HG02798 (cell line): ENCODE results near the gene PTGER1.

ENCODE experiments used
- ATAC-seq: cut with Tn5 transposase; IDR thresholded peaks from one replicate; pipeline ENCODE4 v1.9.1; 2021; ENCODE audit warnings: mild to moderate bottlenecking; ENCODE audit not compliant: unreplicated experiment, poor library complexity

PTGER1 gene

DNA sequence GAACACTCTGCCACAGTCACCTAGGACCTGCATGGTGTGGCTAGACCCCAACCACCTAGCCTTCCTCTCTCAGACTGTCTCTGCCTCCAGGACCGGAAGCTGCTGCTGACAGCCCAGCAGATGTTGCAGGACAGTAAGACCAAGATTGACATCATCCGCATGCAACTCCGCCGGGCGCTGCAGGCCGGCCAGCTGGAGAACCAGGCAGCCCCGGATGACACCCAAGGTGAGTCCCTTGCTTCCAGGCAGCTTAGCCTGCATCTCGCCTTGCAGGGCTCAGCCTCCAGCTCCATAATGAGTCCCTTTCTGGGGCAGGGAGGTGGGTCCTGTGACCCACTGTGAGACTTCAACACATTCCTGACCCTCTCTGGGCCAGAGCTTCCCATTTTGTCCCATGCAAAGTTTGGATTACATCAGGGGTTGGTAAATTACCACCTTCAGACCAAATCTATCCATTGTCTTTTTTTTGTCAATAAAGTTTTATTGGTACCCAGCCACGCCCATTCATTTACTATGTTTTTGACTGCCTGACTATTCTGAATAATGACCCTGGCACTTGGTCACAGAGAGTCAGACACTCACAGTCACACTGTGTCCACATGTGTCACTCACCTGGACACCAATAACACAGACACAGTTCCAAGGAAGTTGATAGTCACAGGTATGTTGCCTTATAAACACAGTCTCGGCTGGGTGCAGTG is 28.7 kb downstream of the PTGER1 start:
- no peak for ATAC-seq

DNA sequence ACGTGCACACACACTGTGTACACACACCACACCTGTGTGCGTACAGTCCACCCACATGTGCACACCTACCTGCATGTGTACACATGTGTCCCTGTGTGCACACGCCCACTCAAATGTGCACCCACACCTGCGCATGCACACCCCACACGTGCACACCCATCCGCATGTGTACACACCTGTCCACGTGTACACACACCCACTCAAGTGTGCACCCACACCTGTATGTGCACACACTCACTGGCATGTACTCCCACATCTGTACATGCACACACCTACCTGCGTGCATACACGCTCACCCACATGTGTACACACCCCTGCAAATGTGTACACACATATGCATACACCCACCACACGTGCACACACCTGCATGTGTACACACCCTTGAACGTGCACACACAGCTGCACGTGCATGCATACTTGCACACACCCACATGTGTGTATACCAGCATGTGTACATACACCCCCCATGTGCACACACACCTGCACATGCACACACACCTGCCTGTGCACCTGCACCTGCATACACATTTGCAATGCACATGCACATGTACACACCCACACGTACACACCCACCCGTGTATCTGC is 31.4 kb downstream of the PTGER1 start:
- no peak for ATAC-seq

DNA sequence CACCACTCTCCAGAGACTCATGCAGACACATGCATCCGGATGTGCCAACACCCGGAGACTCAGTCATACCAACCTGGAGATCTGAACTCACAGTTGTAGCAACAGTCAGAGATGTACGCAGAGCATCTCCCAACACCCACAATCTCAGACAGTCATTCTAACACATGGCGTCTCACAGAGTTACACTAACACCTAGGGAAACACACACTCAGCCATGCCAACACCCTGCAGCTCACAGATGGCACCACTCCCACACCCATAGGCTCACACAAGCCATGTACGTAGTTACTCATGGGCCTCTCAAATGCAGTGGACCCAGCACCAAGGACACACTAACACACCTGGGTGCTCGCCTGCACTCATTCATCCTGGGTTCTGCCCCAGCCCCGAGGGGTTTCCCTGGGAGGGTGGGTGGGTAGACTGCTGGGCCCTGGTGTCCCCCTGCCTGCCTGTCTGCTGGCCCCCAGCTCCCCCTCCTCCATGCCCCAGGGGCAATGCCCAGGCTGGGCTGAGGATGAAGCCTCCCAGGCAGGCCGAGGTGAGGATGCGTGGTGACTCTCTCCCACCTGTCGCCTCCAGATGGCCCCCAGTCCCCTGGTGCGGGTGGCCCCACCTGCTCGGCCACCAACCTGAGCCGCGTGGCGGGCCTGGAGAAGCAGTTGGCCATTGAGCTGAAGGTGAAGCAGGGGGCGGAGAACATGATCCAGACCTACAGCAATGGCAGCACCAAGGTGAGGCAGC is 32.1 kb downstream of the PTGER1 start:
- no peak for ATAC-seq

DNA sequence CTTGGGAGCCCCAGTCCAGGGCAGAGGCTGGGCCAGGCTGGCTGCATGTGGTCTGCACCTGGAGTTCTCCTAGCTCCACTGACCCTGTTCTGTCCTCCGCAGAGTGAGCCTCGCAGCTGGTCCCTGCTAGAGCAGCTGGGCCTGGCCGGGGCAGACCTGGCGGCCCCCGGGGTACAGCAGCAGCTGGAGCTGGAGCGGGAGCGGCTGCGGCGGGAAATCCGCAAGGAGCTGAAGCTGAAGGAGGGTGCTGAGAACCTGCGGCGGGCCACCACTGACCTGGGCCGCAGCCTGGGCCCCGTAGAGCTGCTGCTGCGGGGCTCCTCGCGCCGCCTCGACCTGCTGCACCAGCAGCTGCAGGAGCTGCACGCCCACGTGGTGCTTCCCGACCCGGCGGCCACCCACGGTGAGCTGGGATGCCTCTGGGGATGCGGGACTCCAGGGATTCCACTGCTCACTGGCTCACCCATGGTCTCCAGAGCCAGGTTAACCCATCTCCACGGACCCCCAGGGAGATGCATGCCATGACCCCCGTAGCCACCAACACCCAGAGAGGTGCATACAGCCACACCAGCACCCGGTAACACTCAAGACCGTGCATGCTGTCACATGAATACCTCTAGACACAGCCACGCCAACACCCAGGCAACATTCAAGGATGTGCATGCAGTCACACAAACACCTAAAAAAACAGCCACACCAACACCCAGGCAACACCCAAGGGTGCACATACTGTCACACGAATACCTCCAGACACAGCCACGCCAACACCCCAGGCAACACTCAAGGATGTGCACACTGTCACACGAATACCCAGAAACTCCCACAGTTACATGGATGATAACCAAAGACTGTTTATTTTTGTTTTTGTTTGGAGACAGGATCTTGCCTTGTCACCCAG is 33.9 kb downstream of the PTGER1 start:
- no peak for ATAC-seq

DNA sequence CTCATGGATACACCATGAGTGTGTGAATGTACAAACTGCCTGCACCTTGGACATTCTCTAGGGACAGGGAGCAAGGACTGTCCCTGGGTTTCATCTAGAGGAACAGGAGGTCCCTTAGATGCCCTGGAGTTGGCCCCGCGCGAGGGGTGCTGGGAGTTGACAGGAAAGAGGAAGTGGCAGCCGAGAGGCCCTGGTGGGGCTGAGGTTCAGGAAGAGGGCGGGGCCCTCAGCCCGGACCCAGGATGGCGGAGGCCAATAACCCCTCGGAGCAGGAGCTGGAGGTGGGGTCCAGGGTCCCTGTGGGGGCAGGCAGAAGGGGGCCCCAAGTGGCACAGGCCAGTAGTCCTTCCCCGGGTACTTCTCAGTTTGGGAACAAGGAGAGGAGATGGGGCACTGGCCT is 35.1 kb downstream of the PTGER1 start:
- peak; percentile 92 for ATAC-seq

DNA sequence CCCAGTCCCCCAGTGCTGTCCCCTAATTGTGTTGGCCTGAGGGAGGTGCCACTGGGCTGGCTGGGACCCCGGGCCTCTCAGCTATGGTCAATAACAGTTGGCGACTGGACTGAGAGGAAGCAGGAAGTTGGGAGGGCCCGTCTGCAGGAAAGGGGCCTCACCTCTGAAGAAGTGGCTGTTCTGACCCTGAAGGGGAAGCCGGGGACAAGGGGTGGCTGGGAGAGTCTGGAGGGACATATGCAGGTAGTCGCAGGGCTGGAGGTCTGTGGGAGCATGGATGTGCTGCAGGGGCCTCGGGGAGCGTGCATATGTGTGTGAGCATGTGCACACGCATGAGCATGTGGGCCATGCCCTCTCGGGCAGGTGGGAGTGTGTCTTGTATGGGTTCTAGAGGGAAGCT is 36.1 kb downstream of the PTGER1 start:
- no peak for ATAC-seq

DNA sequence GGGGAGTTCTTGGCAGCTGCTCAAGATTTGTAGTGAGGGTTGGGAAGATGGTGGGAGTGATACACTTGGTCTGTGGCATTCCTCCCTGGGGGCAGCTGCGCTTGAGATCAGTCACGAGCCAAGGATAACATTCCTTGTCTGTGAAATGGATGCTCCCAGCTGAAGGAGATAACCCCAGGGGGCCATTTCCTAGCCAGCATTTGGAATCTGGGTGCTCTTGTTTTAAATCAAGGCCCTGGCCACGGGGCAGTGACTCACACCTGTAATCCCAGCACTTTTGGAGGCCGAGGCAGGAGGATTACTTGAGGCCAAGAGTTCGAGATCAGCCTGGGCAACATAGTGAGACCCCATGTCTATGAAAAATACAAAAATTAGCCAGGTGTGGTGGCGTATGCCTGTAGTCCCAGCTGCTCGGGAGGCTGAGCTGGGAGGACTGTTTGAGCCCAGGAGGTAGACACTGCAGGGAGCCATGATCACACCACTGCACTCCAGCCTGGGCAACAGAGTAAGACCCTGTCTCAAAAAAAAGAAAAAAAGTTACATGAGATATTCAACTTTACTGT is 37.5 kb downstream of the PTGER1 start:
- ATAC-seq, result no peak

DNA sequence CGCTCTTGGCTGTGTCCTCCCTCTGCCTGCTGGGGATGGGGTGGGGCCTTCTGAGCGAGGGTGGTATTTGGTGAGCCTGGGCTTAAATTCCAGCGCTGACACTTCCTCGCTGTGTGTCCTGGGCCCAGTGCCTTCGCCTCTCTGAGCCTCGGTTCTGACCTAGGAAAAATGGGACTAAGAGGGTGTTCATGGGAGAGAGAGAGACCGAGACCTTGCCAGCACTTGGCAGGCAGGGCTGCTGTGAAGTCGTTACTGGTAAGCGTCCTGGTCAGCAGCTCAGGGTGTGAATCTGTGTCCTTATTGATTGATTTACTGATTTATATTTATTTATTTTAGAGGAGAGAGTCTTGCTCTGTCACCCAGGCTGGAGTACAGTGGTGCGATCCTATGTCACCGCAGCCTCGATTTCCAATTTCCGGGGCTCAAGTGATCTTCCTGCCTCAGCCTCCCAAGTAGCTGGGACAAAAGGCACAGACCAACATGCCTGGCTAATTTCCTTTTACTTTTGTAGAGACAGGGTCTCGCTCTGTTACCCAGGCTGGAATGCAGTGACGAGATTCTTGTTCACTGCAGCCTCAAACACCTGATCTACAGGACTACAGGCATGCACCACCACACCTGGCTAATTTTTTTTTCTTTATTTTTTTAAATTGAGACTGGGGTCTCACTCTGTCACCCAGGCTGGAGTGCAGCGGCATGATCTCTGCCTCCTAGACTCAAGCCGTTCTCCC is 39.7 kb downstream of the PTGER1 start:
- ATAC-seq, result no peak

DNA sequence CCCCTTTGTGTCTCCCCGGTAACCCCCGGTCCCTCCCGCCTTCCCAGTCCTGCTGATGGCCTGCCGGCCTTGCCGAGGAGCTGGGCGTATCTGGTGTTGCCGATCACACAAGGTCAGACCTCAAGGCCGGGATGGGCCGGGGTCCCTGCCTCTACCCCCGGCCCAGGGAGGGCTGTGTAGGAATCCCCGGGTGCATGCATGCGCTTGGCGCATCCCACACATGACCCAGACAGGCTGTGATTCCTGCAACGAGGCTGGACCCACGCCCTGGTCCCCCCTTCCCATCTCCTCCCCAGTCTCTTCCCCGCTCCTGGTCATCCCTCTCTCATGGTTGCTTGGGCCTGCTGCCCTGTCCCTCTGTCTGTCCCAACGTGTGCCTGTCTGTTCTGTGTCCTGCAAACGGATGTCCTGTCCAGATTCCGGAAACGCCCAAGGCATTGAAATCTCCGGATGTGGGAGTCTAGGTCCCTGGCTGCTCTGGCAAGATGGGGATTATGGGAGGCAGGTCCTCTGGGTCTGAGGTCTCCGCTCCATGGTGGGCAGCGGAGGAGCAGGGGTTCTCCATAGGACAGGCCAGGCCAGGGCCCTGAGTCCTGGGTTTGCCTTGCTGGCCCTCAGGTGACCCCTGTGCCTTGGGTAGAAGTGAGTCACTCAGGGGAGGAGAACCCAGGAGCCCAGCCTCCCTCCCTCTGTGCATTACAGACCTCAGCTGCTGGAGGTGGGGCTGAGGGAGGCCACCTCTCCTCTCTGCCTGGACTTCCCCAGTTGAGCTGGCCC is 40.4 kb downstream of the PTGER1 start:
- no peak for ATAC-seq

DNA sequence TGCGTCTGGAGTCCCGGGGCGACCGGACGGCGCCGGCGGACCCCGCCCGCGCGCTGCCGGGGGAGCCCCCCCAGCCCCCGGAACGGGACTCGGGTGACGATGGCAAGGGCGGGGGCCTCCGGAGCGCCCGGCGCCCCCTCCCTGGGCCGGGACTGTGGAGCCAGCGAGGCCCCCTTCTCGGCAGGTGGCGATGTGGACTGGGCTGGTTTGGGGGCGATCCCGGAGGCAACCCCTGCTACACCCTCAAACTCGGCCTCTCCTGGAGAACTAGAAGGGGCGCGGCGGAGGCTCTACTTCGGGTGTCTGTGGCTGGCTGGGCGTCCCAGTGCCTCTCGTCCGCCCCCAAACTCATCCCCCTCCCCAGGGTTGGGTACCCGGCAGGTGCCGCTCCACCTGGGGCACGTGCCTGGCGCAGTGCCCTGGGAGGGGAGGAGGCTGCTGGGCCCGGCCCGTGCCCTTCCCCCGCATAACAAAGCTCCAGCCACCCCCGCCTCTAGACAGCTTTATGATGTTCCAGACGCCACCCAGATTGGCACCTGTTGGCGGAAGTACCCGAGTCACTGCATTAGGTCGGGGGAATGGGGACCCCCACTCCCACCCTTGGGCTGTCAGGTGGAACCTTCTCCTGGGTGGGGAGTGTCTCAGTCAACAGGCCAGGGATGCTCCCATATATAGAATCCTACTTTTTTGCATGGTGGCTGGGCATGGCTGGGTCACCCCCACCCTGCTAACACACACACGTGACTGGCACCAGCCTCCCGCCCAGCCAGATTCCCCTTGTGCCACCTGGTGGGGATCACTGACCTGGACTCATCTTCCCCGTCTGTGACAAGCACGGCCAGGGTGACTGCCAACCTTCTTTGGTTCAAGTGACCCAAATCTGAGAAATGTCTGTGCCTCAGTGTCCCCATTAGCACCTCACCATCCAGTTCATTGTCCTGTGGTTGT is 41.3 kb downstream of the PTGER1 start:
- peak; percentile 31 for ATAC-seq

DNA sequence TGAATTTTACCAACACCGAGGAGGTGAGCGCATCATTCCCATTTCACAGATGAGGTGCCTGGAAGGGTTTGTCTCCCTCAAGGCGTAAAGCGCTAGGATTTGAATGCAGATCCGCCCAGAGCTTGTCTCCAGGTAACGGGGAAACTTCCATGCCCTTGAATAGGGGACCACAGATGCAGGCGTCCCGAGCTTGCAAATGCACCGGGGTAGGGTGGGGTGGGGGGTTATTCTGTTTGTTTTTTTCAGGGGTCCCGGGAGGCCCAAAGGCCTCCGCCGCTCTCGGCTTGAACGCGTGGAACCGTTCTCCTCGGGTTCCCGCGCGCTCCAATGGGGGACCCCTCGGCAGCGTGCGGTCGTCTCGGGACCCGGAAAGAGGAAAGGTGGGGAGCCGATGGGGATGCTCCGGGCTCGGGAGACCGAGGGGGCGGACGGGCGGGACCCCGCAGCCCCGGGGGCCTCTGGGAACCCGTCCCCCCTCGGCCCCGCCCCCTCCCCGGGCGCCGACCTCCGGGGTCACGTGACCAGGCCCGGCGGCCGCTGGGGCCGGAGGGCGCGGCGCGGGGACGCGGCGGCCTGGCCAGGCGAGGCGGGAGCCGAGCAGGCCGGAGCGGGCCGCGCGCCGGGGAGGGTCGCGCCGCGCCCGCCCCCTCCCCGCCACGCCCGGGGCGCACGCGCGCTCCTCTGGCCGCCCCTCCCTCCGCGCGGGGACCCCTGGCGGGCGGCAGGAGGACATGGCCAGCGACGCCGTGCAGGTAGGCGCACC is 42.2 kb downstream of the PTGER1 start, which contains the start of gene PKN1:
Gene PKN1 (plus strand): TSS at position 516 of the 763 bp plus-strand sequence. CDS start 216 bp downstream, at position 732.
- peak; percentile 72 for ATAC-seq

DNA sequence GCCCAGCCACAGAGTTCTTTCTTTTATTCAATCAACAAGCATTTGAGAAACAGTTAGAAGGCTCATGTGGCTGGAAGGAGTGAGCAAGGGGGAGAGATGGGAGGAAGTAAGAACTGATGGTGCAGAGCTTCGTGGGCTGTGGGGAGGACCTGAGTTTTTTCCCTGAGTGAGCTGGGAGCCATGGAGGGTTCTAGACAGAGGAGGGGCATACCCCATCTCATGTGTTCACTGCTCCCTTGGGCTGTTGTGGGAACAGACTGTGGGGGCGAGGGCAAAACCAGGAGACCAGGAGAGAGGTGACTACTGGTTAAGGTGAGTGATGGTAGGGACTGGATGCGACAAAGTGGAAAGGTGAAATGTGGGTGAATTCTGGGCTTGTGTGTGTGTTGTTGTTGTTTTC is 44.4 kb downstream of the PTGER1 start:
- ATAC-seq, result no peak

DNA sequence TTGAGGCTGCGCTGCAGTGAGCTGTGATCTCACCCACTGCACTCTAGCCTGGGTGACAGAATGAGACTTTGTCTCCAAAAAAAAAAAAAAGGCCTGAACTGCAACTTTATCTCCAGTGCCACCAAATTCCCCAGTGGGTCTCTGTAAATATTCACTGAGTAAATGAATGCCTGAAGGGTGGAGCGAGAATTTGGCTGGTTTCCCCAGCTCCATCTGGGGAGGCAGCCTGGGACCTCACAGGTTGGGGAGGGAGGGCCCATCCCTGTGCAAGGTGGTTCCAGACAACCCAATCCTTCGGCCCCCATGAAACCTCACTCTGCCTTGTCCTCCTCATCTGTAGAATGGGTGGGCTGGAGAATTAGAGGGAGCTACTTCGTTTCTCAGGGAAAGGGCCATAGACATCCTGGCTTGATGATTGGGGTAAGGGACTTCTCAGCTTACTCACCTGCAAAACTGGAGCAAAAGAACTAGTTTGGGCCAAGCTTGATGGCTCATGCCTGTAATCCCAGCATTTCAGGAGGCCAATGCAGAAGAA is 46.2 kb downstream of the PTGER1 start:
- ATAC-seq, result no peak

DNA sequence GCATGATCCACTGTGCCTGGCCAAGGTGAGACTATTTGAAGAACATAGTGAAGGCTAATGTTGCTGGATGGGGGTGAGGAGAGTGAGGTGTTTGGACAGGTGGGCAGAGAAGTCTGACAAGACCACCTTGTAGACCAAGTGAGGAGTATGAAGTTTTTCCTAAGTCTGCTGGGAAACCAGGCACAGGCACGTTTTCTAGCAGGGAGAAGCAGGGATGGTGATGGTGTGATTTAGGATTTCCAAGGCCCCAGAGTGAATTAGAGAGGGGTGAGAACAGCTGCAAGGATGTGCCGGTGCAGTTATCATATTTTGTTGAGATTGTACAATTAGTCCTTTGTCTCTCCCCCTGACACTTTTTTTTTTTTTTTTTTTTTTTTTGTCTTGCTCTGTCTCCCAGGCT is 47.7 kb downstream of the PTGER1 start:
- no peak for ATAC-seq

DNA sequence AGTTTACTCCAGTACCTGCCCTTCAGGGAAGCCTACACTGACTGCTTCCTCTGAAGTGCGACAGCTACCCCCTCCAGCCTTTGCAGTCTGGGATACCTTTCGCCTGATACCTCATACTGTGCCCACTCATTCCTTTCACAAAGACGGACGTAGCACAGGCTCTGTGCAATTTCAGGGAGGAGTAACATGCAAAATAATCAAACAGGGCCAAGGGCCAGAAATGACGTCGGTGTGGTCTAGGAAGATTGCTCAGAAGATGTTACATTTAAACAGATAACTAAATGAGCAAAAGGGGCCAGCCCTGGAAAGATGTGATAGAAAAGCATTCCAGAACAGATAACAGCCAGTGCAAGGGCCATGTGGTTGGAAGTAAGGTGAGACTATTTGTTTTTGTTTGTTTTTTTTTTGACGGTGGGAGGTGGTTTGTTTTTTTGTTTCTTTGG is 49.4 kb downstream of the PTGER1 start:
- no peak for ATAC-seq
